B cell (primary cell): ENCODE data around the gene FOXO3. TPM values are rescaled to one million over a fixed set of nuclear protein-coding genes. Genes with fewer than 3 reads are reported as not detected.

Experiments used
- ATAC-seq: fragments of 200-7000 bp; cut with Tn5 transposase; one replicate; pipeline ENCODE4 v1.10.0; 2021; ENCODE audit warnings: low read depth, mild to moderate bottlenecking, moderate number of reproducible peaks, moderate library complexity
- CTCF ChIA-PET: fragments of 350-600 bp; sonication (Branson Sonifier 250); formaldehyde crosslinking; loops from one replicate; lab custom pipeline; 2021; ENCODE audit warnings: antibody characterized with exemption, inconsistent platforms; lab: Charles Lee
- POLR2A ChIA-PET: fragments of 350-600 bp; sonication (Branson Sonifier 250); formaldehyde crosslinking; loops from one replicate; lab custom pipeline; 2021; ENCODE audit warnings: antibody characterized with exemption; lab: Charles Lee
- DNase-seq: peaks from one replicate; pipeline ENCODE4 v3.0.0; 2013
- H2AFZ ChIP-seq: 2 replicates; pipeline ENCODE4 v1.6.1; 2012; ENCODE audit warnings: mild to moderate bottlenecking, low read depth, low read length; ENCODE audit not compliant: insufficient read depth, poor library complexity, severe bottlenecking
- H3K27ac ChIP-seq, 2 donors: 1 replicate in 1 of 2; 2 replicates in 1 of 2; pipeline ENCODE4 v1.5.1; 2012 to 2013; ENCODE audit warnings: low read length in 2 of 2, mild to moderate bottlenecking in 2 of 2, moderate library complexity in 1 of 2
- H3K27me3 ChIP-seq, 4 experiments: fragments of 200-600 bp in 1 of 4; sonication (generic) in 1 of 4; replicated peaks in 1 of 4; 1 replicate in 2 of 4; 2 replicates in 2 of 4; pipeline versions ENCODE4 v1.6.1 to v1.7.0; 2013 to 2016; ENCODE audit warnings: low read length in 3 of 4, mild to moderate bottlenecking in 2 of 4, mixed read lengths in 1 of 4, moderate library complexity in 1 of 4; ENCODE audit not compliant: insufficient read depth in 4 of 4, control insufficient read depth in 3 of 4; ENCODE audit errors: control extremely low read depth in 1 of 4
- H3K36me3 ChIP-seq, 2 experiments: replicated peaks in 1 of 2; 1 replicate in 1 of 2; 2 replicates in 1 of 2; pipeline versions ENCODE4 v1.6.1 to v1.7.1; 2013; ENCODE audit warnings: low read length in 1 of 2; ENCODE audit not compliant: insufficient read depth in 2 of 2, control insufficient read depth in 1 of 2; ENCODE audit errors: control extremely low read depth in 1 of 2, extremely low read depth in 1 of 2
- H3K4me1 ChIP-seq, 2 donors: fragments of 200-600 bp in 1 of 2; sonication (generic) in 1 of 2; 1 replicate in 1 of 2; 2 replicates in 1 of 2; pipeline versions ENCODE4 v1.5.1 to v1.6.1; 2013 to 2017; ENCODE audit warnings: low read length in 2 of 2; ENCODE audit not compliant: control insufficient read depth in 2 of 2, insufficient read depth in 2 of 2
- H3K4me2 ChIP-seq: replicated peaks from 2 replicates; pipeline ENCODE3; 2012; ENCODE audit warnings: mild to moderate bottlenecking, low read depth, low read length; ENCODE audit not compliant: poor library complexity, severe bottlenecking
- H3K4me3 ChIP-seq, 5 experiments: fragments of 200-600 bp in 1 of 5; sonication (generic) in 1 of 5; 1 replicate in 3 of 5; 2 replicates in 2 of 5; pipeline versions ENCODE4 v1.5.1 to v1.7.0; 2011 to 2016; ENCODE audit warnings: low read length in 4 of 5, mild to moderate bottlenecking in 4 of 5, low read depth in 2 of 5, control low read depth in 1 of 5, moderate library complexity in 1 of 5; ENCODE audit not compliant: insufficient read depth in 1 of 5; ENCODE audit errors: control extremely low read depth in 1 of 5, extremely low read depth in 1 of 5
- H3K79me2 ChIP-seq: fragments of 200-600 bp; sonication (generic); one replicate; pipeline ENCODE4 v1.6.0; 2016; ENCODE audit warnings: low read length; ENCODE audit not compliant: control insufficient read depth, insufficient read depth
- H3K9ac ChIP-seq: fragments of 200-600 bp; sonication (generic); 2 replicates; pipeline ENCODE4 v1.6.1; 2017; ENCODE audit warnings: mild to moderate bottlenecking, low read length, moderate library complexity
- H3K9me3 ChIP-seq, 3 donors: one replicate each; pipeline versions ENCODE4 v1.6.1 to v1.7.1; 2013; ENCODE audit warnings: low read length in 2 of 3; ENCODE audit not compliant: control insufficient read depth in 2 of 3, insufficient read depth in 1 of 3; ENCODE audit errors: control extremely low read depth in 1 of 3
- H4K20me1 ChIP-seq: 2 replicates; pipeline ENCODE4 v1.6.0; 2012; ENCODE audit warnings: mild to moderate bottlenecking, low read length; ENCODE audit not compliant: insufficient read depth, control insufficient read depth, poor library complexity, severe bottlenecking
- H3K27ac Mint-ChIP-seq: one replicate; pipeline ENCODE4 v1.8.0; 2021; ENCODE audit warnings: mixed read lengths
- H3K27me3 Mint-ChIP-seq: one replicate; pipeline ENCODE4 v1.8.0; 2021; ENCODE audit warnings: mixed read lengths
- H3K4me1 Mint-ChIP-seq: one replicate; pipeline ENCODE4 v1.8.0; 2021; ENCODE audit warnings: mixed read lengths
- H3K4me3 Mint-ChIP-seq: one replicate; pipeline ENCODE4 v1.8.0; 2021; ENCODE audit warnings: mixed read lengths
- H3K9me3 Mint-ChIP-seq: one replicate; pipeline ENCODE4 v1.8.0; 2022; ENCODE audit warnings: mixed read lengths; ENCODE audit not compliant: insufficient read depth
- EZH2 ChIP-seq: IDR thresholded peaks from 2 replicates; pipeline ENCODE4 v1.6.1; 2012; ENCODE audit warnings: borderline replicate concordance, low read depth, mild to moderate bottlenecking, moderate library complexity, low read length; ENCODE audit not compliant: insufficient read depth, poor library complexity, severe bottlenecking
- WGBS: methylation state at CpG from one replicate; pipeline ENCODE4 v1.1.5; 2013; ENCODE audit warnings: missing lambda C conversion rate; ENCODE audit not compliant: insufficient coverage; 5-methylcytosine and 5-hydroxymethylcytosine counted together
- intact Hi-C: fragments of 100-400 bp; cut with micrococcal nuclease; formaldehyde crosslinking; loops from one replicate; pipeline ENCODE4 v1.10.0; 2022
- polyA plus RNA-seq: library from polyadenylated mRNA; depleted of rRNA; stranded (reverse); fragments of >200 nt; gene quantifications from 2 replicates; pipeline ENCODE4 v1.2.3, GENCODE V29; 2012
- total RNA-seq, 2 donors: library from RNA; stranded (reverse); fragments of 120-200 nt in 1 of 2; gene quantifications; 1 replicate in 1 of 2; 2 replicates in 1 of 2; pipeline versions ENCODE4 v1.2.3 to v1.2.4, GENCODE V29; 2013 to 2022
- TF ChIP-seq, protein P1 (sequence below): fragments of 200-600 bp; IDR thresholded peaks from one replicate; pipeline ENCODE4 v1.8.0; 2022; ENCODE audit warnings: antibody characterized with exemption, mild to moderate bottlenecking

FOXO3 gene
- total and polyA plus RNA-seq, 2 donors (not counting 1 experiment from before 2014, with no cell fraction given): 6.0 to 16.9 TPM

DNA sequence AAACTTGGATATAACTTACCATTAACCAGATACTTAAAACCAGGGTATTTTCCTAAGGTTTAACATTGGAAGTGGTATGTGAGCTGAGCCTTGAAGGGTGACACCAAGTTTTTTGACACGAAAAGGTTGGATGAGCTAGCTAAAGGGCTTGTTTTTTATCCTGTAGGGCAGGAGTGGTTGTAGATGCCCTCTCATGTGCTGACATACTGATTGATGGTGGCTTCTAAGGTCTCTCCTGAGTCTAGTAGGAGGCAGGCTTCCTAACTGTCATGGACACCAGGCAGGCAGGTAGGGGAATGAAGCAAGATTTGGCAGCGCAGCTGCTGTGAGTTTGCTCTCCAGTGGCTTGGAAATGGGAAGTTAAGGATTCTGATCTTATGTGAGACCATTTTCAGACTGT lies 66.1 kb downstream of the FOXO3 start:
- H3K79me2 ChIP-seq: peaks cover 91% of the 10 kb centered on the region
- POLR2A ChIA-PET: no interaction called here
- H3K27ac ChIP-seq: no peak overlapping the region
- H3K36me3 ChIP-seq: no peaks in the 10 kb centered on the region
- no peak for TF ChIP-seq EZH2
- TF ChIP-seq, protein P1, sequence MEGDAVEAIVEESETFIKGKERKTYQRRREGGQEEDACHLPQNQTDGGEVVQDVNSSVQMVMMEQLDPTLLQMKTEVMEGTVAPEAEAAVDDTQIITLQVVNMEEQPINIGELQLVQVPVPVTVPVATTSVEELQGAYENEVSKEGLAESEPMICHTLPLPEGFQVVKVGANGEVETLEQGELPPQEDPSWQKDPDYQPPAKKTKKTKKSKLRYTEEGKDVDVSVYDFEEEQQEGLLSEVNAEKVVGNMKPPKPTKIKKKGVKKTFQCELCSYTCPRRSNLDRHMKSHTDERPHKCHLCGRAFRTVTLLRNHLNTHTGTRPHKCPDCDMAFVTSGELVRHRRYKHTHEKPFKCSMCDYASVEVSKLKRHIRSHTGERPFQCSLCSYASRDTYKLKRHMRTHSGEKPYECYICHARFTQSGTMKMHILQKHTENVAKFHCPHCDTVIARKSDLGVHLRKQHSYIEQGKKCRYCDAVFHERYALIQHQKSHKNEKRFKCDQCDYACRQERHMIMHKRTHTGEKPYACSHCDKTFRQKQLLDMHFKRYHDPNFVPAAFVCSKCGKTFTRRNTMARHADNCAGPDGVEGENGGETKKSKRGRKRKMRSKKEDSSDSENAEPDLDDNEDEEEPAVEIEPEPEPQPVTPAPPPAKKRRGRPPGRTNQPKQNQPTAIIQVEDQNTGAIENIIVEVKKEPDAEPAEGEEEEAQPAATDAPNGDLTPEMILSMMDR: no peak
- Mint-ChIP-seq H3K27me3 (no peaks in the 10 kb centered on the region), H3K27ac (no peak overlapping the region), H3K4me1 (peaks cover 47% of the 10 kb centered on the region), H3K9me3 (no peaks in the 10 kb centered on the region), H3K4me3 (no peak overlapping the region)
- no peaks in the 10 kb centered on the region for H3K9me3 ChIP-seq
- WGBS: 96% methylated on average over 2 of the region's 2 CpGs
- H3K4me3 ChIP-seq: no peak overlapping the region
- H3K4me1 ChIP-seq: peaks cover 0 to 6% of the 10 kb centered on the region in 2 donors
- H3K27me3 ChIP-seq: no peaks in the 10 kb centered on the region
- DNase-seq (no peak), ATAC-seq (no peak)
- H3K9ac ChIP-seq: no peak overlapping the region
- peaks cover 62% of the 10 kb centered on the region for H4K20me1 ChIP-seq
- H3K4me2 ChIP-seq: no peak overlapping the region
- no peak overlapping the region for H2AFZ ChIP-seq
- CTCF ChIA-PET: no interaction called here
- intact Hi-C loops: no loop called here

DNA sequence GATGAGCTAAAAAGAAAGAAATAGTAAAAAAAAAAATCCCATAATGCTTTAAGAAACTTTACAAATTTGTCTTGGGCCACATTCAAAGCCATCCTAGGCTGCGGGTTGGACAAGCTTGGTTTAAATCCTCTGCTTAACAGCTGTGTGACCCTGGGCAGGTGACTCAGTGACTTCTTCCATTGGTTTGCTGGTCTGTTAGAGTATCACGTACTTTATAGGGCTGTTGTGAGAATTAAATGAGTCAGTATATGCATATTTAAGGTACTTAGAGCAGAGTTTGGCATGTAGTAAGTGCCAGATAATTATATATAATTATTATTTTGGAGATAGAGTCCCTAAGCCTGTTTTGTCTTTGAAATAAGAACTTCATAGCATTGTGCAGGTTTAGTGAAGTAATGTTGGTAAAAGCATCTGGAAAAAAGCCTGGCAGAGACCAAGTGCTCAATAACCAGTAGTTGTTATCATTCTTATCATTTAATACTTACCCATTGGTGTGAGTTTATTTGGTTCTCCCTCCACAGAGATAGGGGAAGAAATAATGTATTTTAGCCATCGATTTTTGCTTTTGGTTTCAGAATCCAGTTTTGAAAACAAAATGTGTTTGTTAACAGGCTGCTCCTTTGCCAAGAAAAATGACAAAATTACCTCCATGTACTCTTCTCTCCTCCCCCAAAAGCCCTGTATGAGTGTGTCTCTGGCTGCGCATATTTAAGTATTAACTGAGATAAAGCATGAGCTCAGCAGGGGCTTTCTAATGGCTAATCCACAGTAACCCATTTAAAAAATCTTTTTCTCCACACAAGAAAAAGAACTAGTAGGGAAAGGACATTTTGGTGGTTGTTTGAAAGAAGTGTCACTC lies 67.2 kb downstream of the FOXO3 start:
- ATAC-seq (no peak), DNase-seq (no peak)
- Histone ChIP-seq H3K4me1 (peaks cover 0 to 6% of the 10 kb centered on the region in 2 donors), H3K27me3 (no peaks in the 10 kb centered on the region), H4K20me1 (peaks cover 60% of the 10 kb centered on the region), H3K4me3 (no peak overlapping the region), H3K9ac (no peak overlapping the region), H2AFZ (no peak overlapping the region), H3K9me3 (no peaks in the 10 kb centered on the region), H3K4me2 (no peak overlapping the region), H3K79me2 (peaks cover 91% of the 10 kb centered on the region), H3K27ac (no peak overlapping the region), H3K36me3 (no peaks in the 10 kb centered on the region)
- no peaks in the 10 kb centered on the region for H3K9me3 Mint-ChIP-seq
- H3K4me3 Mint-ChIP-seq: no peak overlapping the region
- intact Hi-C loops: no loop called here
- POLR2A ChIA-PET: no interaction called here
- no peak overlapping the region for H3K27ac Mint-ChIP-seq
- CTCF ChIA-PET: no interaction called here
- 86% methylated on average over 1 of the region's 4 CpGs for WGBS
- no peaks in the 10 kb centered on the region for H3K27me3 Mint-ChIP-seq
- TF ChIP-seq, protein P1: no peak
- peaks cover 43% of the 10 kb centered on the region for H3K4me1 Mint-ChIP-seq
